Transverse colon (tissue), 4 donors: ENCODE data around the gene PIH1D1.

ENCODE experiments used
- EP300 ChIP-seq: sonication (generic); formaldehyde crosslinking; IDR thresholded peaks from one replicate; pipeline ENCODE4 v1.6.1; 2017; ENCODE audit warnings: antibody characterized with exemption, low read depth
- POLR2A ChIP-seq: fragments of 450-650 bp; IDR thresholded peaks from one replicate; pipeline ENCODE4 v1.6.1; 2016; ENCODE audit warnings: antibody characterized with exemption, mild to moderate bottlenecking, moderate library complexity
- POLR2AphosphoS5 ChIP-seq, 3 donors: sonication (generic); formaldehyde crosslinking; IDR thresholded peaks; one replicate each; pipeline ENCODE4 v1.6.1; 2016; ENCODE audit warnings: antibody characterized with exemption in 3 of 3
- TF ChIP-seq, protein P1 (sequence below), 5 experiments: fragments of 200-600 bp in 3 of 5; fragments of 450-650 bp in 2 of 5; sonication (generic) in 3 of 5; IDR thresholded peaks; 1 replicate in 2 of 5; 2 replicates in 3 of 5; pipeline ENCODE4 v1.5.1; 2016 to 2017; ENCODE audit warnings: antibody characterized with exemption in 5 of 5, inconsistent platforms in 3 of 5, mild to moderate bottlenecking in 2 of 5, moderate library complexity in 1 of 5

DNA sequence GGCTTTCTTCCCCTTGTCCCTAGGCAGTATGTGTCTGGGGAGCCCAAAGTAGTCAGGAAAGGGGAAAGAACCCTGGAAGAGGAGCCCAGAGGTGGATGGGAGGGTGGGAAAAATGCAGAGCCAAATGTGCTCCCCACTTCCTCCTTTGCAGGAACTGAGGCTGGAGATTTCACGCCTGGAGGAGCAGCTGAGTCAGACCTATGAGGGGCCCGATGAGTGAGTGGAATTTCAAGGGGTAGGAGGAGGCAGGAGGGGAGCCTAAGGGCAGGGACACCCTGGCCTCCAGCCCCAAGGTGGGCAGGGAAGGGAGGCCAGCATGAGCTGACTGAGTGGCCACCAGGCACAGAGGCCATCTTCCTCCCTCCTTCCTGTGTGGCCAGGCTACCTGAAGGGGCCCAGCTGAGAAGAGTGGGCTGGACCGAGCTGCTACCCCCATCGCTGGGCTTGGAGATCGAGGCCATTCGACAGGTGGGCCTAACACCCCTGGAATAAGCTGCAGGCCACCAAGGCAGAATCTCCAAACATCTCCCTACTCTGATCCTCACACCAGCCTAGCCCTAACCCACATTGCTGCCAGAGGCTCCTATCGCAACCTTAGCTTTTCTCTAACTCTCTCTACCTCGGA lies 42.7 kb downstream of the PIH1D1 start:
- TF ChIP-seq POLR2A (no peak), POLR2AphosphoS5 (IDR thresholded peaks at IDR 0.05) (no peak), EP300 (no peak)
- TF ChIP-seq, protein P1, sequence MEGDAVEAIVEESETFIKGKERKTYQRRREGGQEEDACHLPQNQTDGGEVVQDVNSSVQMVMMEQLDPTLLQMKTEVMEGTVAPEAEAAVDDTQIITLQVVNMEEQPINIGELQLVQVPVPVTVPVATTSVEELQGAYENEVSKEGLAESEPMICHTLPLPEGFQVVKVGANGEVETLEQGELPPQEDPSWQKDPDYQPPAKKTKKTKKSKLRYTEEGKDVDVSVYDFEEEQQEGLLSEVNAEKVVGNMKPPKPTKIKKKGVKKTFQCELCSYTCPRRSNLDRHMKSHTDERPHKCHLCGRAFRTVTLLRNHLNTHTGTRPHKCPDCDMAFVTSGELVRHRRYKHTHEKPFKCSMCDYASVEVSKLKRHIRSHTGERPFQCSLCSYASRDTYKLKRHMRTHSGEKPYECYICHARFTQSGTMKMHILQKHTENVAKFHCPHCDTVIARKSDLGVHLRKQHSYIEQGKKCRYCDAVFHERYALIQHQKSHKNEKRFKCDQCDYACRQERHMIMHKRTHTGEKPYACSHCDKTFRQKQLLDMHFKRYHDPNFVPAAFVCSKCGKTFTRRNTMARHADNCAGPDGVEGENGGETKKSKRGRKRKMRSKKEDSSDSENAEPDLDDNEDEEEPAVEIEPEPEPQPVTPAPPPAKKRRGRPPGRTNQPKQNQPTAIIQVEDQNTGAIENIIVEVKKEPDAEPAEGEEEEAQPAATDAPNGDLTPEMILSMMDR (IDR thresholded peaks at IDR 0.05): no peak
